NCI-H2227 (cell line): ENCODE results near the gene OR8H3.
"Not testable (repeated sequence)": the region's sequence is repeated elsewhere in the genome, so short reads cannot be mapped to it uniquely, and the experiment has no call there.

Source experiments
- DNase-seq: peaks from one replicate; lab custom pipeline; 2025; ENCODE audit not compliant: unreplicated experiment; lab: John Stamatoyannopoulos, UW

The OR8H3 gene

DNA sequence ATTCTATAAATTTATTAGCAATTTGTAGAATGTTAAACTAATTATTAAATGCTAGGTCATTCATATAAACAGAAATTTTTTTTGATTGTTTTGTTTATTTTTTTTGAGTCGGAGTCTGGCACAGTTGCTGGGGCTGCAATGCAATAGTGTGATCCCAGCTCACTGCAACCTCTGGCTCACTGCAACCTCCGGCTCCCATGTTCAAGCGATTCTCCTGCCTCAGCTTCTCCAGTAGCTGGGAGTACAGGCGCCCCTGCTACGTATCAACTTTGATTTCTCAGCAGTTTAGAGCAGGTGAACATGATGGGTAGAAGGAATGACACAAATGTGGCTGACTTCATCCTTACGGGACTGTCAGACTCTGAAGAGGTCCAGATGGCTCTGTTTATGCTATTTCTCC lies at the start of gene OR8H3:
Gene OR8H3, plus strand, starts transcription at position 301 of the 400 bp plus-strand sequence. Its CDS starts 0 bp downstream, at position 301.
- no peak for DNase-seq

DNA sequence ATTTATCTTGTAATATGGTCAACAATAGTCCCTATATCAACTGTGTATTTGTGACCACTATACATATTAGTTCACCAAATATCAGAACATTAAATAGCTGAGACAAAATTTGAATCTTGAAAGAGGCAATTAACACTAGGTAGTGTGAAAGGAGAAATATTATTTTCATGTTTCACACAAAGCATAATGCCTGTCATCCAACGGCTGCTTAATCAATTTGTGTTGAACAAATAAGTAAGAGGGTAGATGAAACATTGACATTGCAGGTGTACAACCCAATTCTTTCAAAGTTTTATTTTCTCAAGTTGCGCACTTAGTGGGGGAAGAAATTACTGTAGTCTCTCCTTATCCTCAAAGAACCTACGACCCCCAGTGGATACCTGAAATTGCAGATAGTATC lies 32.5 kb upstream of the OR8H3 start:
- no peak for DNase-seq

- no peak for DNase-seq
Observed at GRCh38 chr11:56093008-56093407, 29.2 kb upstream of the OR8H3 start, which contains the start of gene OR8I2. TSS of gene OR8I2 (plus strand) at chr11:56093308. CDS start at chr11:56093308, 0 bp downstream.

DNA sequence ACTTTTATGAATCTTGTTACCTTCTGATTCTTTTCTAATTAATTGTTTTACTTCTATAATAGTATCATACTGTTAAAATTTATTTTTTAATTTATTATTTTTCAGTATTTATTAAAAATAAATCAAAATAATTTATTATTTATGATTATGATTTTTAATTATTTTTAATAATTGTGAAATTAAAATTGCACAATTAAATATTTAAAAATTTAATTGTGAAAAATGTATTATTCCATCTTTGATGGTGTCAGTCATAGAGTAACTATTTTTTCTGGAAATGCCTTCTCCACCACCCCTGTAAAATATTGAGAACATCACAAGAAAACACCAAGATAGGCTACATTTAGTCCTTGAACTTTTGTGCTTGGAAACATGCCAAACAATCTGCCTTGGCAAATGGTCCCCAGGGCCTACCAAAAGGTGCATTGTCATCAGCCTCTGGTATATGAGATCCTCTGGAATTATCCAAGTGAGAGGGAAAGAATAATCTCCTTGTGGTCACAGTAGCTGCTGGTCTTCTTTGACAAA lies 18.9 kb upstream of the OR8H3 start, which contains the start of gene OR8H2:
Gene OR8H2, plus strand, starts transcription at position 478 of the 528 bp plus-strand sequence. CDS start 1,356 bp downstream, outside the sequence.
- DNase-seq, result no peak

DNA sequence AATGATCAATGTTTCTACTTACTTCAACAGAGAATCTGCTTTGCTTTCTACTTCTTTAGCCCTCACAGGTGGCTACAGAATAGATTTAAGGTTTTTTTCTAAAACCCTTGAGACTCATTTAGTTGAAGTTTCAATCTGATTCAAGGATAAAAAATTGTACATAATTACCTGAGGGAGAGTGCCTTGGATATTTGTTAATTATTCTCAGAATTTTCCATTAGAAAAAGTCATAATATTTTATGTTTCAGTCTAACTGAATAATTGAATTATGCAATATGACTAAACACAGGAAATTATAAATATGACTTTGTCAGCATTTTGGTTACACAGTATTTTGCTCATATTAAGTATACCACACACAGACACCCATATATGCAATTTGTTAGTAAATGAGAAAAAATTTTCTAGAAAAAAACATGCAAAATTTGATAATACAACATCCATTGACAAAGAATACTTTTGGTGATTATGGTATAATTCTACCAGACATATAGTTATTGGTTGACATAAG lies 18.0 kb downstream of the OR8H3 start, which contains the start of gene OR8J3:
Gene OR8J3, minus strand, starts transcription at position 51 of the 511 bp plus-strand sequence. CDS start 2,483 bp downstream, outside the sequence.
- DNase-seq, result no peak

- DNase-seq, result not testable (repeated sequence)
Observed at GRCh38 chr11:56143681-56144080, 21.5 kb downstream of the OR8H3 start.

GRCh38 chr11:56151376-56151775 lies 29.2 kb downstream of the OR8H3 start:
- DNase-seq, result no peak

DNA sequence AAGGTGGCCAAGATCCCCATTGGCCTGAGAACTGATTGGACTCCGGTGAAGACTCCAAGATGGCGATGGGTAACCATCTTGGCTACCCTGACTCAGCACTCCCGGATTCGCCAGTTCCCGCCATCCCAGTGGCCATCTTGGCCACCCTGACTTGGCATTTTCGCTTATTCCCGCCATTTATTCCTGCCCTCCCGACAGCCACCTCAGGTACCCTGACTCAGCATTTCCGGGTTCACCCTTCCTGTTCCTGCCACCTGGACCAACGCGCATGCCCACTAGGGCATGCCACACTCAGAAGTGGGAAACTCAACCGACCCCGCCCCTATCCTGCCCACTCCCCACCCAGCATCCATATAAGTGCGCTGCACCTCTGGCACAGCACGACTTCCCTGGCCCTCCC lies 30.2 kb downstream of the OR8H3 start:
- DNase-seq, result no peak

DNA sequence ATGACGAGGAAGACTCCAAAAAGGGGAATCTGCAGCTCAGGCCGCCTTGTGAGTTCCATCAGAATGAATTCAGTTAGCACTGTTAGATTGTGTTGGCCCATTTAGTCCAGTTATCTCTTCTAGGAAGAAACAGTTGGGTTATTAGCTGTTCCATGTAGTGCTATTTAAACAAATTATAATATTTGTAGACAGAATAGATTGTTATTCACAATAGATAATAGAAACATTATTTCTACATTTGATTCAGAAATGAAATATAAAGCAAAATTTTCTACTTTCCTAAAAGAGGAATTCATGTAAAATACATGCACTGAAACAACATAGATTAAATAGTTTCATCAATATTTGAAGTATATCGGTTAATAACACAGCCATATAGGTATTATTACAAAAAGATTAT lies 38.0 kb downstream of the OR8H3 start, which contains the start of gene OR8K5:
Gene OR8K5, minus strand, starts transcription at position 101 of the 400 bp plus-strand sequence. Its CDS starts 0 bp downstream, at position 101.
- DNase-seq, result no peak

DNA sequence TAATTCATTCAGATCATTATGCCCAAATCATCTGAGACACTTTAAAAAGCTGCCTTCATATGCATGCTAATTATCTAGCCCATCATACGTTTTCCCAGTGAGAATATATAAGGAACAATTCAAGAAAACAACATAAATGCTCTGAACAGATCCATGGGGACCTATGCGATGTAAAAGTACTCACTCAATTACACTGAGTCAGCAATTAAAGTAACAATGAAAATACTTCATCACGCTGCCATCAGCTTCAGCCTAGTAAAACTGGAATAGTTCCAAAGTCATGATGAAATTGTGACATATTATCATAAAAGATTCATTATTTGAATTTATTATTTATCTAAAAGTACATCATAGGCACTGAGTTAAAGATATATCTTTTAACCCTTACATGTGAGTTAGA lies 41.6 kb downstream of the OR8H3 start:
- no peak for DNase-seq

GRCh38 chr11:56172256-56172830 lies 50.2 kb downstream of the OR8H3 start:
- DNase-seq, result no peak
